WTC11 (cell line): ENCODE data around the gene PLXDC2.

Experiments used
- ATF1 ChIP-seq: sonication (generic); formaldehyde crosslinking; IDR thresholded peaks from 2 replicates; pipeline ENCODE4 v1.8.1; 2023; ENCODE audit warnings: mild to moderate bottlenecking, moderate library complexity, missing genetic modification reagents
- ATF2 ChIP-seq: sonication (generic); formaldehyde crosslinking; IDR thresholded peaks from 2 replicates; pipeline ENCODE4 v1.8.1; 2022; ENCODE audit warnings: low read depth, missing genetic modification reagents, borderline replicate concordance
- ATF6 ChIP-seq: sonication (generic); formaldehyde crosslinking; IDR thresholded peaks from 2 replicates; pipeline ENCODE4 v1.8.1; 2023; ENCODE audit warnings: mild to moderate bottlenecking, missing genetic modification reagents
- CTCF ChIP-seq: fragments of 200-600 bp; IDR thresholded peaks from 2 replicates; pipeline ENCODE4 v1.8.0; 2022; ENCODE audit warnings: antibody characterized with exemption
- FOXP1 ChIP-seq: sonication (generic); formaldehyde crosslinking; IDR thresholded peaks from 2 replicates; pipeline ENCODE4 v1.8.0; 2022; ENCODE audit warnings: missing genetic modification reagents, mild to moderate bottlenecking, moderate library complexity, borderline replicate concordance
- JUN ChIP-seq: sonication (generic); formaldehyde crosslinking; IDR thresholded peaks from 2 replicates; pipeline ENCODE4 v1.8.0; 2023; ENCODE audit warnings: mild to moderate bottlenecking, missing genetic modification reagents
- NR2C2 ChIP-seq: sonication (generic); formaldehyde crosslinking; IDR thresholded peaks from 2 replicates; pipeline ENCODE4 v1.8.0; 2022; ENCODE audit warnings: mild to moderate bottlenecking, missing genetic modification reagents
- PRDM15 ChIP-seq: sonication (generic); formaldehyde crosslinking; IDR thresholded peaks from 2 replicates; pipeline ENCODE4 v1.8.0; 2022; ENCODE audit warnings: missing genetic modification reagents
- SP1 ChIP-seq: sonication (generic); formaldehyde crosslinking; conservative IDR thresholded peaks from 2 replicates; pipeline ENCODE4 v1.8.1; 2022; ENCODE audit warnings: missing genetic modification reagents
- USF1 ChIP-seq: sonication (generic); formaldehyde crosslinking; IDR thresholded peaks from 2 replicates; pipeline ENCODE4 v1.8.0; 2022; ENCODE audit warnings: mild to moderate bottlenecking, missing genetic modification reagents
- TF ChIP-seq, protein P1 (sequence below): sonication (generic); formaldehyde crosslinking; IDR thresholded peaks from 2 replicates; pipeline ENCODE4 v1.8.0; 2022; ENCODE audit warnings: mild to moderate bottlenecking, missing genetic modification reagents
- TF ChIP-seq, protein P2 (sequence below): sonication (generic); formaldehyde crosslinking; IDR thresholded peaks from 2 replicates; pipeline ENCODE4 v1.8.0; 2023; ENCODE audit warnings: mild to moderate bottlenecking, missing genetic modification reagents
- TF ChIP-seq, protein P3 (sequence below): sonication (generic); formaldehyde crosslinking; IDR thresholded peaks from 2 replicates; pipeline ENCODE4 v1.8.0; 2023; ENCODE audit warnings: missing genetic modification reagents

GRCh38 chr10:19835952-19836351, 19.7 kb downstream of the PLXDC2 start:
- TF ChIP-seq CTCF = no peak
- TF ChIP-seq NR2C2 (CRISPR knock-in tag) = no peak
- TF ChIP-seq, protein P1, sequence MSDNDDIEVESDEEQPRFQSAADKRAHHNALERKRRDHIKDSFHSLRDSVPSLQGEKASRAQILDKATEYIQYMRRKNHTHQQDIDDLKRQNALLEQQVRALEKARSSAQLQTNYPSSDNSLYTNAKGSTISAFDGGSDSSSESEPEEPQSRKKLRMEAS (CRISPR knock-in tag) = no peak
- no peak for TF ChIP-seq JUN (CRISPR knock-in tag)
- no peak for TF ChIP-seq FOXP1 (CRISPR knock-in tag)
- TF ChIP-seq ATF6 (CRISPR knock-in tag) = no peak
- TF ChIP-seq PRDM15 (CRISPR knock-in tag) = no peak
- TF ChIP-seq, protein P2, sequence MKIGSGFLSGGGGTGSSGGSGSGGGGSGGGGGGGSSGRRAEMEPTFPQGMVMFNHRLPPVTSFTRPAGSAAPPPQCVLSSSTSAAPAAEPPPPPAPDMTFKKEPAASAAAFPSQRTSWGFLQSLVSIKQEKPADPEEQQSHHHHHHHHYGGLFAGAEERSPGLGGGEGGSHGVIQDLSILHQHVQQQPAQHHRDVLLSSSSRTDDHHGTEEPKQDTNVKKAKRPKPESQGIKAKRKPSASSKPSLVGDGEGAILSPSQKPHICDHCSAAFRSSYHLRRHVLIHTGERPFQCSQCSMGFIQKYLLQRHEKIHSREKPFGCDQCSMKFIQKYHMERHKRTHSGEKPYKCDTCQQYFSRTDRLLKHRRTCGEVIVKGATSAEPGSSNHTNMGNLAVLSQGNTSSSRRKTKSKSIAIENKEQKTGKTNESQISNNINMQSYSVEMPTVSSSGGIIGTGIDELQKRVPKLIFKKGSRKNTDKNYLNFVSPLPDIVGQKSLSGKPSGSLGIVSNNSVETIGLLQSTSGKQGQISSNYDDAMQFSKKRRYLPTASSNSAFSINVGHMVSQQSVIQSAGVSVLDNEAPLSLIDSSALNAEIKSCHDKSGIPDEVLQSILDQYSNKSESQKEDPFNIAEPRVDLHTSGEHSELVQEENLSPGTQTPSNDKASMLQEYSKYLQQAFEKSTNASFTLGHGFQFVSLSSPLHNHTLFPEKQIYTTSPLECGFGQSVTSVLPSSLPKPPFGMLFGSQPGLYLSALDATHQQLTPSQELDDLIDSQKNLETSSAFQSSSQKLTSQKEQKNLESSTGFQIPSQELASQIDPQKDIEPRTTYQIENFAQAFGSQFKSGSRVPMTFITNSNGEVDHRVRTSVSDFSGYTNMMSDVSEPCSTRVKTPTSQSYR = no peak
- TF ChIP-seq, protein P3, sequence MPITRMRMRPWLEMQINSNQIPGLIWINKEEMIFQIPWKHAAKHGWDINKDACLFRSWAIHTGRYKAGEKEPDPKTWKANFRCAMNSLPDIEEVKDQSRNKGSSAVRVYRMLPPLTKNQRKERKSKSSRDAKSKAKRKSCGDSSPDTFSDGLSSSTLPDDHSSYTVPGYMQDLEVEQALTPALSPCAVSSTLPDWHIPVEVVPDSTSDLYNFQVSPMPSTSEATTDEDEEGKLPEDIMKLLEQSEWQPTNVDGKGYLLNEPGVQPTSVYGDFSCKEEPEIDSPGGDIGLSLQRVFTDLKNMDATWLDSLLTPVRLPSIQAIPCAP (CRISPR knock-in tag) = no peak
- no peak for TF ChIP-seq SP1 (CRISPR knock-in tag)
- no peak for TF ChIP-seq ATF1 (CRISPR knock-in tag)
- TF ChIP-seq ATF2 (CRISPR knock-in tag) = no peak
- TF ChIP-seq USF1 (CRISPR knock-in tag) = no peak
